ENCODE measurements around the gene TANGO6.

- no peak for TF ChIP-seq POLR2A (IDR thresholded peaks at IDR 0.05)
- TF ChIP-seq, protein P1, sequence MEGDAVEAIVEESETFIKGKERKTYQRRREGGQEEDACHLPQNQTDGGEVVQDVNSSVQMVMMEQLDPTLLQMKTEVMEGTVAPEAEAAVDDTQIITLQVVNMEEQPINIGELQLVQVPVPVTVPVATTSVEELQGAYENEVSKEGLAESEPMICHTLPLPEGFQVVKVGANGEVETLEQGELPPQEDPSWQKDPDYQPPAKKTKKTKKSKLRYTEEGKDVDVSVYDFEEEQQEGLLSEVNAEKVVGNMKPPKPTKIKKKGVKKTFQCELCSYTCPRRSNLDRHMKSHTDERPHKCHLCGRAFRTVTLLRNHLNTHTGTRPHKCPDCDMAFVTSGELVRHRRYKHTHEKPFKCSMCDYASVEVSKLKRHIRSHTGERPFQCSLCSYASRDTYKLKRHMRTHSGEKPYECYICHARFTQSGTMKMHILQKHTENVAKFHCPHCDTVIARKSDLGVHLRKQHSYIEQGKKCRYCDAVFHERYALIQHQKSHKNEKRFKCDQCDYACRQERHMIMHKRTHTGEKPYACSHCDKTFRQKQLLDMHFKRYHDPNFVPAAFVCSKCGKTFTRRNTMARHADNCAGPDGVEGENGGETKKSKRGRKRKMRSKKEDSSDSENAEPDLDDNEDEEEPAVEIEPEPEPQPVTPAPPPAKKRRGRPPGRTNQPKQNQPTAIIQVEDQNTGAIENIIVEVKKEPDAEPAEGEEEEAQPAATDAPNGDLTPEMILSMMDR (IDR thresholded peaks at IDR 0.05): no peak
These were observed 245.4 kb downstream of the TANGO6 start for GRCh38 chr16:69088684-69089083.
